Stimulated activated CD8-positive, alpha-beta memory T cell treated with anti-CD3 and anti-CD28 coated beads, Interleukin-12 subunit alpha, Interleukin-12 subunit beta, amount 100 ng/mL, for 4 hours (primary cell): ENCODE measurements around the gene CEACAM21.

ENCODE experiments used
- DNase-seq: peaks from one replicate; pipeline ENCODE4 v3.0.0-alpha.2; 2020; ENCODE audit warnings: low read depth

The CEACAM21 gene

DNA sequence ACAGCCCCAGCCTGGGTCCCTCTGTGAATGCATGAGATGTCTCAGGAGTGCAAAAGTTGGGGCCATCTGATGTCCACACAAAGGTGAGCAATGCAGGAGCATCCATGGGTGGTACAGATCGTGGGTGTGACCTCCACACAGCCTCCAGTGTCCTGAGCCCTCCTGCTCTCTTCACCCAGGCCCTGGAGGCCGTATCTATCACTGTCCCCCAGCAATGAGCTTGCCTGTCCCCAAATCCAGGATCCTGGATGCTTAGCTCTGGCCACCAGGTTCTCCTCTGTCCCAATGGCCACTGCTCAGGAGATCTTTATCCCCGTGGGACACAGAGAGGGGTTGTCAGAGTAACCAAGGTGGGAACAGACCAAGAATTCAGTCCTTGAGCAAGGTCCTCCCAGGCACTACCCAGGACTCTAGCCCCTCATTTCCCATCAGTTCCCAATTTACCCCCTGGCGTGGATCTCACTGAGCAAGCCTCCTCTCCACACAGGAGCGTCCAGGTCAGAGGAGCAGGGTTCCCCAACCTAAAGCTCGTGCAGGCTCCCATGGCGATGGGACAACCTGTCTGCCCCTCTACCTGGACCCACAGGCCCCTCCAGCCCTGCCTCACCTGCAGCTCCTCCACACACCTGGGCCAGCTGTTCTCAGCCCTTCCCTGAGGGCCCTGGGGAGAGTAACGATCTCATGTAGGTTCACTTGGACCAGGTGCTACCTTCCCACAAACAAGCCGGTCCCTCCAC is 11.3 kb downstream of the CEACAM21 start:
- no peak for DNase-seq

DNA sequence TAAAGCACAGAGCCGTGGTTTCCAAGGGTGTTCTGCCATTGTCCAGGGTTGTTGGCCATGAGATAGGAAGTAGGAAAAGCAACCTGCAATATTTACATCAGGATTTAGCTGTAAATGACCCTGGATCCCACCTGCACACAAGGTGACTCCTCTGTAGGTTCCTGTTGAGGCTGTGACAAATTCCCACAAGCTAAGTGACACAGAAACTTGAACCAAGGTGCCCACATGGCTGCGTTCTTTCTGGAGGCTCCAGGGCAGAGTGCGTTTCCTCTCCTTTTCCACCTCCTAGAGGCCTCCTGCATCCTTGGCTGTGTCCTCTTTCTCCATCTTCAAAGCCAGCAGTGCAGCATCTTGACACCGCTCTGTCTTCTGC is 11.9 kb downstream of the CEACAM21 start:
- no peak for DNase-seq

DNA sequence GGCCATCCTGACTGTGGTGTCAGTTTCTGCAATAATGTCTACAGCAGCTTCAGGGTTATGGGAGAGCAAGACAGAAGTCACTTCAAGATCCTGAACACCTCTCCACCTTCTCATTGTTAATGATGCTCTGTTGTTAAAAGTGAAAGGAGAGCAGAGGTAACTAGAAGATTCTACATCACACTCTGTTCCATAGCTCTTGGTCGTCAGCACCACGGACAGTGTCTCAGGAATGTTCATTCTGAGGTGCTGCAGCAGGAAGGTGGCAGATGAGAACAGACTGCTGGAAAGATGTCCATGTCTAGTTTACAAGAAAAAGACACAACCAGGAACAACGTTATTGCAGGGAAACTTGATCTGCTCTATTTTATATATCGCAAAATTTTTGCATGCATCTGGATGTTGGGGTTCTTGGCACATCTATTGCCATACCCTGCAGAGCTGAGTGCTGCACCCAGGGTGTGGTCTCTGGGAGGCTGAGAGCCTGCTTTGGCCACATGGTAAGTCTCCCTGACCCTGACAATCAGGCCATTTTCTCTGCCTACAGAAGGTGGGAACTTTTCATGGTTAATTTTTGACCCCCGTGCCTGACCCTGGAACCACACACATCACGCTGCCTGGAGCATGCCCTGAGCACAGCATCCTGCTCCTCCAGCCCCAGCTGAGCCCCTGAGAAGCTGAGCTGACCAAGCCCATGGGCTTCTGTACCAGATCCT is 12.7 kb downstream of the CEACAM21 start:
- DNase-seq = no peak

DNA sequence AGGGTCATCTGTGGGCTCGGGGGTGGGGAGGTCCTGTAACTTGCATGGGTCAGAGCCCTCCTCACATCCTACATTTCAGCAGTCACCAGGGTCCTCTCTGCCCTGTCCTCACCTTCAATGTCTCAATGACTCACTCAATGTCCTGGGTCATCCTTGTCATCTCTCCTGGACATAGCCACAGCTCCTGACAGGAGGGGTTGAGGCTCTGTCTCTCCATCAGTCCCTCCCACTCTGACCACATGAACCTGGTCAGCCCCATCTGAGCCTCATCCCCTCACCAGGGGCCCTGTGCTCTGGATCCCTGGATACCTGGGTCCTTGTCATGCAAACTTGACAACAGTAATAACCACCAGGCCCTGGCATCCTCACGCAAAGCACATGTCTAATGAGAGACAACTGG is 13.4 kb downstream of the CEACAM21 start:
- DNase-seq = no peak

DNA sequence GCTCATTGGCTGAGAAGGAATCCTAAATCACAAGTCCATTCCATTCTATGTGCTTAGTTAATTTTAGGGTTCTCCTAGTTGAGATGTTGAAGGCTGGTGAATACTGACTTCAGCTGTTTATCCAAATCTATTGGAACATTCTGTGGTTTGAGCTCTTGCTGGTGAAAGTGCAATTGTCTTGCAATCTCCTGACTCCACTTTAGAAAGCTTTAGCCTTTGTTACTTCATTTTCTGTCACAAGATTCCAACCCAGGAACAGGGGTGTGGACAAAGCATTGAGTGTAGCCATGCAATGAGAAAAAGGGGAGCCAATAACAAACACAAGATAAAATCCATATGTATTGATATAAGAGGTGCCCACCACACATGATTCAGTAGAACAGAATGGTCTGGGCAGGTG is 15.0 kb downstream of the CEACAM21 start:
- DNase-seq = no peak

DNA sequence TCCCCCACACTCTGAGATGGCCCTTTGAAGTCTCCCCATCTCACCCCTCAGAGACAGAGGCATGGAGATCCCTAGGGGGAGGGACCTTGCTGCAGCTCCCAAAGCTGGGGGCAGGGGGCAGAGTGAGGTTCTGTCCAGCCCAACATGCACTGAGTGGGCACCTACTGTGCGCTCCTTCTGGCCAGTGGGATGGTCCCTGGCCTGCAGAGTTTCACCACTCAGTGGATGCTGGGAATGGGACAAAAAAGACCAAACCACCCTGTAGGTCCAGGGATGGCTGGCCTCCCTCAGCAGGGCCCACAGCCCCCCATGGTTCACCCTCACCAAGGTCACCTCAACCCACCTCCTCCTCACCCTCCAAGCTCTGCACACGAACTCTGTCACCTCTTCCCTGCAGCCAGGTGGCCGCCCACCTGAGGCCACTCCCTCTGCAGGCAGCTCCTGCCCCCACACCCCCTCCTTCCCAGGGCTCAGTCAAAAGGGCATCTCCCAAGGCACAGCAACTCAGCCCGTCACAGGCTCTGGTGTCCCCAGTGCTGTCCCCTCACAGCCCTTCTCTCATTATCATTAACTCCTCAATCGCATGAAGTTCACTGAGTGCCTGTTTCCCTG is 16.1 kb downstream of the CEACAM21 start:
- DNase-seq = no peak

DNA sequence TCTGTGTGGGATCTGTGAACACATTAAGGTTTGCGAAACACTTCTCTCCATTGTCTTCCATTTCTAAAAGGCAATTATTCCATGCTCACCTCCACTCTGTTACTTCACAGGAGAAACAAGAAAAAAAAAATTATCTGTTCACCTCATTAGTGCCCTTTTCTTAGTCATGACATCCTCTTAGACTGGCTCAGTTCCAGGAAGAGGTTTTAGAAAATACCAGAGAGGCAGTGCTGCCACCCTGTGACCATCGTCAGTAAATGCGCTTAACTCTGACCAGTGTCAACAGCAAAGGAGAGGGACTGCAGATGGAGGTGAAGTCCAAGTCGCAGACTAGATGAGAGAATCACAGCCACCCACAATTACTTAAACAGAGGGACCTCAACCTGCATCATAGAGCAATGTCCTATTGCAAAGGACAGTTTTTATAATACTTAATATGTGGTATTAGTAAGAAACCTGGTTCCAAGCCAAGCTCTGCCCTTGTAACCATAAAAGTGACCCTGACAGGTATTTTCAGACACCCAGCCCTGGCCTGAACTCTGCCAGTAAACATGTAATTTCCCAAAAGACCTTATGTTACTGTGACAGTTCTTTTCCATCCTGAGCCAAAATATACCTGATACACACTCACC is 19.4 kb downstream of the CEACAM21 start:
- peak; percentile 30 for DNase-seq

DNA sequence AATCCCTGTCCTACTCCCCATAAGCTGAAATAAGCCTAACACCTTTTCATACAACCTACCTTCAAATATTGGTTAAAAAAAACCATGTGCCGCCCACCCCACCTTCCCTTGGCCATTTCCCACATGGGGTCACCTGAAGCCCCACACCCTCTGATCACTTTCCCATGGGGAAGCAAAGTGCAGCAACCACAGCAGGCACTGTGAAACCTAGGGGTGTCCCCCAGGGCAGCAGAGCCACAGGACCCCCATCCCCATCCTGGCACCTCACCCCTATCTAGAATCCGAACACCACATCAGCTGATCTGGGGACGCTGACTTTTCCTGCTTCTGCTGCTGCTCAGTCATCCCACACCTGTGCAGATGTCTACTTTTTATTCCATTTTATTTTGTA is 19.9 kb downstream of the CEACAM21 start:
- DNase-seq = no peak

DNA sequence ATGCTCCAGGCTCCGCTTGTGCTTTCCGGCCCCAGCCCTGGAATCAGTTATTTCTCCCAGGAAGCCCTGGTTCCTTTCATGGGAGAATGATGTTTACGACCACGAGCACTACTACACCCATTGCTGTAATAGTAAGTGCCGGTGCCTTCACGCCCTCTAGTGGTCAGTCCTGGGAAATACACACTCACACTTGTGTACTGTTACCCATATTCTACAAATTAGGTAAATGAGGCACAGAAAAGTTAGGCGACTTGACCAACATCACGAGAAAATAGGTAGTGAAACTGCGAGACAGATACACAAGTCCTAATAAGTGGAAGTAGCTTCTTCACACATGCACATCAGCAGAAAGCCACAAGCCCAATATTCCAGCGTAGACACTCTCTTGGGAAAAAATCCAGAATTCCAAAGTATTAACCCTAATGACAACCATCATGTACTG is 21.7 kb downstream of the CEACAM21 start:
- DNase-seq = peak; percentile 38

DNA sequence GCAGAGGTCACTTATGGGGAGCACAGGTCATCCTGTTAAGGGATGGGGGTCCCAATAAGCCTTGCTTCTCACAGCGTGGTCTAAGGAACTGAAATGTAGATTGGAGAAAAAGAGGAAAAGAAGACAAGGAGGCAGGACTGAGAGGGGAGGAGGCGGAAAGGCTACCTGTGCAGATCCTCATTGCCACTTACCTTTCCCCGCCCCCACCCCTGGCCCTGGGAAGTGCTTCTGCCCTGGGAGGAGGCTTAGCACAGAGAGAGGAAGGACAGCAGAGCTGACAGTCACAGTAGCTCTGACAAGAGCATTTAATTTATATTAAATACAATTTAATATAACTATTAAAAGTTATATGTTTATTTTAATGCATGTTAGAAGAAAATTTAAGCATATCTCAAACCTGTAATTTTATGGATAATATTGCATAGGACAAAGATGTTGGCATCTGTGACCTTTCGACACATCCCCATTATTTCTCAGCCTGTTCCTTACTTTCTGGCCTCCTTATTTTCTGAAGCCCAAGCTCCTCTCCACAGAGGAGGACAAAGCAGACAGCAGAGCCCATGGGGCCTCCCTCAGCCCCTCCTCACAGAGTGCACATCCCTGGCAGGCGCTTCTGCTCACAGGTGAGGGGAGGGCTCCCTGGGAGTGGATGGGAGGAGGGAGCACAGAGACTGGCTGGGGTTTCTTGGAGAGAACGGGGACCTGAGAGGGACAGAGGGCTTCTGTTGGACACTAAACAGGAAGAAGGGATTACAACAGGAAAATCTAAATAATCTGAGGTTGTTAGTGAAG is 23.4 kb downstream of the CEACAM21 start:
- no peak for DNase-seq

DNA sequence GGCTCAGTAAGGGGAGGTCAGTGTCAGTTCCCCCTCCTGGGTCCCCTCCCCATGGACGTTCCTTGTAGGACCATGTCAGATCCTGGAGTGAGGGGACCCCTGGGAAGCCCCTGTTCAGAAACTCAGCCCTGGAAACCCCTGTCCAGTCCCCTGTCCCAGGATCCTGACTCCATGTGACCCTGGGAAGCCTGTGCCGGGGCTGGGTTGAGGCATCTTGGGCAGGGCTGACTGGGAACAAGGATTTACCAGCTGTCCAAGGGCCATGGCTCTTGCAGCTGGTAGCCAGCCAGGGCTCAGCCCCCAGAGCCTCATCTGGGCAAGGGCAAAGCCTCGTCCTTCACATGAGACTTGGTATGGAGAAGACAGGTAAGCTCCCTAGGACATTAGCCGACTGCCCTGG is 25.8 kb downstream of the CEACAM21 start:
- DNase-seq = no peak

DNA sequence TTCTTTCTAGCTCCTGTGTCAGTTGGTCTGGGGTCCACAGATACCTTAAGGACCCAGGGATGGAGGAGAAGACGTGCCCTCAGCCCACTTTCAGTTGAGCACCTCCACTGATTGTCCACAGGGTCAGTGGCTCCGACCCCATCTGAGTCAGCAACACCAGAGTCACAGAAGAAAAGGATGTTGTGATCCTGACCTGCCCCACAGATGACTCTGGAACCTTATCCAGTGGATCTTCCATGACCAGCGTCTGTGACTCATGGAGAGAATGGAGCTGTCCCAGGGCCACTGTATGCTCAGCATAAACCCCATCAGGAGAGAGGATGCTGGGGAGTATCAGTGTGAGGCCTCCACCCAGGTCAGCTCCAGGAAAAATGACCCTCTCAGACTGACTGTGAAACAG is 28.9 kb downstream of the CEACAM21 start:
- DNase-seq = no peak

DNA sequence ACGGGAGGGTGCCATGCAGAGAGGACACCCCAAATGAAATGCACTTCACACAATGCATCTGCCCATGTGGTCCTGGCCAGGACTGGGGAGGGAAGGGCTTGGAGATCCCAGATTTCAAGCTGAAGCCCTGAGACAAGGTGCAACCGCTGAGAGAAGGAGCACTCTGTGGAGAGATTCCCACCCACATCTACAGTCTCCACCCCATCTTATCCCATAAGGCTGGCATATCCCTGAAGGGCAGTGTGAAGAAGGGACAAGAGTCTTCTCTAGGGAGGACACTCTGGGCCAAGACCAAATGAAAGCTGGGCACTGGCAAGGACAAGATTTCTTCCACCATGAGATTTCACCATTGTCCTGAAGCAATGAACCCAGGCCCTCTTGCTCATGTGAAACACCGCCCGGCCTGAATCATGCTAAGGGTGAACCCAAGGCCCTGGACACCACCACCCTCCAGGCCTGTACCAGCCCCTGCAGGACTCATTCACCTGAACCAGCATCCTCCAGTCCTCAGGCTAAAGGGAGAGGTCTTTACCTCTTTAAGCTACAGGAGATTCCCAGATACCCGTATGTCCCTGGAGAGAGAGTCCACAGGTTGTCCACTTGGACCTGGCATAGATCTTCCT is 30.4 kb downstream of the CEACAM21 start:
- no peak for DNase-seq

DNA sequence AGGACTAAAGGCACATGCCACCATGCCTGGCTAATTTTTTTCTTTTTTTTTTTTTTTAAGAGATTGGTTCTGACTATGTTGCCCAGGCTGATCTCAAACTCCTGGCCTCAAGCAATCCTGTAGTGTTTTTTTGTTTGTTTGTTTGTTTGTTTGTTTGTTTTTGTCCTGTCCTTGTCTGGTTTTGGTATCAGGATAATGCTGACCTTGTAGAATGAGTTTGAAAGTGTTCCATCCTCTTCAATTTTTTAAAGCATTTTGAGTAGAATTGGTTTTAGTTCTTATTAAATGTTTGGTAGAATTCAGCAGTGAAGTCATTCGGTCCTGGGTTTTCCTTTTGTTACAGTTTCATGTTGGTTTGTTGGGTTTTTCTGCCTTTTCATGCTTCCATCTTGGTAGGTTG is 31.7 kb downstream of the CEACAM21 start:
- DNase-seq = no peak

DNA sequence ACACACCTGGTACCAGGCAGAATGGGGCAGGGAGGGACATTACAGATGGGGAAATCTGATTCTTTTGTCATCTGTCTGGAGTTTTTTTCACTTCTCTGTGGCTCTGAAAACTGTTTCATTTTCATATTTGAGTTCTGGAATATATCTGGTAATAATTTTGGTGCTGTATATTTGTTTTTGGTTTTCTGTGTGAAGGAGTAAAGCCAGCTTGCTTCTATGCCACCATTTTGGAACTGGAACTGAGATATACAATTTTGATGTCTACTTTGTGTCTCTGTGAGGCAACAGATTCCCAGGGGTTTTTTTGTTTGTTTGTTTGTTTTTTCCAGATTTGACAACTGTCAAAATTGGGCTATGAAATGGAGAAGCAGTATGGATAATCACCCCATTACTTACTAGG is 34.8 kb downstream of the CEACAM21 start:
- DNase-seq = no peak

DNA sequence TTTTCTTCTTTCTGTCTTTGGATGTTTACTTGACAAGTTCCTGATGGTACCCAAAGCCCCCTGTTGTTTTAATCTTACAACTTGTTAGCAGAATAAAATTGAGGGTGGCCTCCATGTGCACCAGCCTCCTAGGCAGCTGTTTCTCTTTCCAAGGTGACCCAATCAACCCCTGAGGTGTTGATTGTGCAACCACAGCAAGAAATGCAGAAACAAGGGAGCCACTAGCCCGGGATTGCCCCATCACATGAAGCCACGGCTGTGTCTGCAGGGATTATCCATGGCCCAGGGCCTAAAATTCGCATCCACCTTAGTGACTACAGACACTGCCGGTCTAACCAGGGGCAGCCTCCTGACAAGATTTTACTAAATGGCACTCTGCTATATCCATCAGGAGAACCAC is 36.5 kb downstream of the CEACAM21 start:
- no peak for DNase-seq

DNA sequence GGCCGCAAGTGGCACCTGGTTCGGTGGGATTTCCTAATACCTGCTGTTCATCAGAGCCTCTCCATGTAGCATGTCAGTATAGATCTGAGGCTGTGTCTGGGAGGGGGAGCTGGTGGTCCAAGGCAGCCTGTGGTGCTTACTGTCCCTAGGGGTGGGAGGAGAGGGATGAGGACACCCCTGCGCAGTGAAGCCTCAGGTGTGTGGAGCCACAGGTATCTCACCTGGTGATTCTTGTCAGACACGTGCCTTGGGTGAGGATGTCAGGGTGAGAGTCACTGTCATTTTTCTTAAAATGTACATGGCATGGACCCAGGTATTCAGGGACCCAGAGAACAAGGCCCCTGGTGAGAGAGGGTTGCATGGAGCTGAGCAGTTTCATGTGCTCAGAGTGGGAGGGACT is 39.2 kb downstream of the CEACAM21 start:
- DNase-seq = no peak

DNA sequence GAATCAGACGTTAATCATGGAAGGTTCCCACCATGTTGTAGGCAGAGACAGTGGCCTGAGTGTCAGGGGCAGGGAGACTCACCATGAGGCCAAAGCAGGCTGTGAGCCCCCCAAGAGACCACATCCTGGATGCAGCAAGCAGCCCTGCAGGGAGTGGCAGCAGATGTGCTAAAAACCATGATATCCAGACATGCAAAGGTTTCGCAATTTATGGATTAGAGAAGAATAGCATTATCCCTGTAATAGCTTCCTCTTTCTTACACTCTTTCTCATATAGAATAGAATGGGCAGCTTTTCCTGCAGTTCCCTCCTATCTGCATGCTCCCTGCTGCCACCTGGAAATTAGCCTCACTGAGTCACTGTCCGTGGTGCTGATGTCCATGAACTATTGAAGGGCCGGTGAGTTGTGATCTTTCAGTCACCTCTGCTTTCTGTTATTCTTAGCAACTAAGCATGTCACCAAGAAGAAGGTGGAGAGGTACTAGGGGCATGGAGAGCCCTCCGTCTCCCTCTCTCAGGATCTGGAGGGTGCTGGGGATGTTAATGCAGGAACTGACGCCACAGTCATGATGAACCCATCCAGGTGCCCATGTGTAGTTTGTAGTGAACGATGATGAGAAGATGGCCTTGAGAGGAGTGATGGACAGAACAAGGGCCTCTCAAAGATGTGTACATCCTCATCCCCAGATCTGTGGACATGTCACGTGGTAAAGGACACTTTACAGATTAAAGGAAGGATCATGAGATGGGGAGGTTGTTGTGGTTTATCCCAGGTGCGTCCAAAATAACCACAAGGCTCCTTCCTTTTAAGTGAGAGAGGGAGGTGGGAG is 41.0 kb downstream of the CEACAM21 start:
- DNase-seq = no peak

DNA sequence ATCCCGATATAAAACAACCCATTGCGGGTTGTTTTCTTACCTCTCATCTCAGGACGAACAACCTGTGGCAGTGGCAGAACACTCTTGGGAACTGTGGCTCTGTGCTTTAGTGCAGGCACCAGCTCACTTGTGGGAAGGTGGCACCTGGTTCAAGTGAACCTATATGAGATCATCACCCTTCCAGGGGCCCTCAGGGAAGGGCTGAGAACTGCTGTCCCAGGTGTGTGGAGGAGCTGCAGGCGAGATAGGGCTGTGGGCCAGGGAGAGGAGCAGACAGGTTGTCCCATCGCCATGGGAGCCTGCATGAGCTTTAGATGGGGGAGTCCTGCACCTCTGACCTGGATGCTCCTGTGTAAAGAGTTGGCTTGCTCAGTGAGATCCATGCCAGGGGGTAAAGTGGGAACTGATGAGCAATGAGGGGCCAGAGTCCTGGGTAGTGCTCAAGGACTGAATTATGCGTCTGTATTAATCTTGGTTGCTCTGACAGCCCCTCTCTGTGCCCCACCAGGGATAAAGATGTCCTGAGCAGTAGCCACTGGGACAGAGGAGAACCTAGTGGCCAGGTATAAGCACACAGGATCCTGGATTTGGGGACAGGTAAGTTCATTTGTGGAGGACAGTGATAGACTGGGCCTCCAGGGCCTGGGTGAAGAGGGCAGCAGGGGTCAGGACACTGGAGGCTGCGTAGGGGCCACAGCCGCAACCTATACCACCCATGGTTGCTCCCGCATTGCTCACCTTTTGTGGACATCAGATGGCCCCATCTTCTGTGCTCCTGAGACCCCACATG is 42.2 kb downstream of the CEACAM21 start:
- DNase-seq = no peak

DNA sequence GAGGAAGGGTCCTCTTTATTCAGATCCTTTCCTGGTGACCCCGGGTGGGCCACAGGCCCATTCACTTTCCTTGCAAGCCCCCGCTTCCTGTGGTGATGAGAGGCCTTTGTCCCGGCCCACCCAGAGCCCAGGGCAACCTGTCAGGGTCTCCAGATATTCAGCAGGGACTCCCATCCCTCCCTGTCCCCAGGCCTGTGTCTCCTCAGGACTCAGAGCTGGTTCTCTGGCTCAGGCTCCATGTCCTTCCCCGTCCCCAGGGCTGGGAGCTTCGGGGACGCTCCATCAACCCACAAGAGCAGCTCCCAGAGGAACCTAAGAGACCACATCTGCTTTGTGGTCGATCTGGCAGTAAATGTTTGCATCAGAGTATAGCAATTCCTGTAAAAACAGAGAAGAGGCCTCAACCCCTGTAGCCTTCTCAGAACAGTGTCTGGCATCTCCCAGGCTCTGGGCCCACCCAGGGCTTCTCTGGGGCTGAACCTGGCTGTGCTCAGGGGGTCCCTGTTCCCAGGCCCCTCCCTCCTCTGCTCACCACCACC is 43.1 kb downstream of the CEACAM21 start:
- DNase-seq = no peak
